Endothelial cell of umbilical vein (primary cell): ENCODE data around the gene HIVEP3. TPM values are rescaled to one million over a fixed set of nuclear protein-coding genes. Genes with fewer than 3 reads are reported as not detected.

Experiments used
- BruUV-seq: library from RNA; stranded (reverse); fragments of 400-500 nt; replicated peaks from 2 replicates; lab custom pipeline; 2021; lab: Mats Ljungman, UMichigan
- CTCF ChIA-PET: fragments of 300-600, 350-600 bp; sonication (Branson Sonifier 250); formaldehyde crosslinking; loops from one replicate; lab custom pipeline; 2021; ENCODE audit warnings: antibody characterized with exemption, inconsistent platforms; lab: Charles Lee
- POLR2A ChIA-PET: fragments of 300-600, 350-600 bp; sonication (Branson Sonifier 250); formaldehyde crosslinking; loops from one replicate; lab custom pipeline; 2021; ENCODE audit warnings: antibody characterized with exemption, inconsistent platforms; lab: Charles Lee
- DNase-seq: peaks from one replicate; pipeline ENCODE4 v3.0.0-alpha.2; 2011; ENCODE audit warnings: low read depth, low spot score
- FAIRE-seq: peaks from 2 replicates; lab custom pipeline; 2011; peaks lifted over from hg19 to GRCh38; lab: Jason Lieb, UNC
- H2AFZ ChIP-seq: 2 replicates; pipeline ENCODE4 v1.6.0; 2012; ENCODE audit warnings: low read depth, low read length, control low read depth, inconsistent platforms
- H3K27ac ChIP-seq: 2 replicates; pipeline ENCODE4 v1.5.1; 2011; ENCODE audit warnings: low read depth, mild to moderate bottlenecking, control low read depth, low read length, moderate library complexity; ENCODE audit not compliant: insufficient read depth
- H3K27me3 ChIP-seq, 2 experiments: 2 replicates each; pipeline versions ENCODE4 v1.6.0 to v1.6.1; 2011; ENCODE audit warnings: low read length in 2 of 2, mixed read lengths in 1 of 2; ENCODE audit not compliant: control insufficient read depth in 2 of 2, insufficient read depth in 2 of 2
- H3K36me3 ChIP-seq, 2 experiments: 2 replicates in 1 of 2; 3 replicates in 1 of 2; pipeline ENCODE4 v1.5.1; 2011; ENCODE audit warnings: low read length in 2 of 2, mild to moderate bottlenecking in 1 of 2, moderate library complexity in 1 of 2; ENCODE audit not compliant: control insufficient read depth in 2 of 2, insufficient read depth in 2 of 2; ENCODE audit errors: extremely low read depth in 1 of 2
- H3K4me1 ChIP-seq: 3 replicates; pipeline ENCODE4 v1.5.1; 2011; ENCODE audit warnings: mild to moderate bottlenecking, low read length; ENCODE audit not compliant: control insufficient read depth, insufficient read depth; ENCODE audit errors: extremely low read depth
- H3K4me2 ChIP-seq: 2 replicates; pipeline ENCODE4 v1.6.1; 2011; ENCODE audit warnings: low read length, control low read depth, mixed read lengths; ENCODE audit not compliant: insufficient read depth
- H3K4me3 ChIP-seq, 3 experiments: fragments of 200-600 bp in 1 of 3; sonication (generic), shearing (Covaris generic) in 1 of 3; replicated peaks in 1 of 3; 2 replicates each; pipeline ENCODE4 v1.5.1; 2011 to 2016; ENCODE audit warnings: control low read depth in 3 of 3, low read length in 3 of 3, mild to moderate bottlenecking in 2 of 3, inconsistent platforms in 1 of 3, low read depth in 1 of 3, moderate library complexity in 1 of 3; ENCODE audit not compliant: insufficient read depth in 1 of 3
- H3K79me2 ChIP-seq: 2 replicates; pipeline ENCODE4 v1.6.0; 2012; ENCODE audit warnings: low read length, inconsistent platforms; ENCODE audit not compliant: control insufficient read depth, insufficient read depth
- H3K9ac ChIP-seq: replicated peaks from 2 replicates; pipeline ENCODE3; 2011; ENCODE audit warnings: low read length, control low read depth; ENCODE audit not compliant: insufficient read depth; ENCODE audit errors: extremely low read depth
- H3K9me1 ChIP-seq: replicated peaks from 3 replicates; pipeline ENCODE4 v1.6.0; 2011; ENCODE audit warnings: mild to moderate bottlenecking, low read length; ENCODE audit not compliant: control insufficient read depth, insufficient read depth; ENCODE audit errors: extremely low read depth
- H3K9me3 ChIP-seq: replicated peaks from 2 replicates; pipeline ENCODE4 v1.5.1; 2012; ENCODE audit warnings: low read length, inconsistent platforms; ENCODE audit not compliant: control insufficient read depth, insufficient read depth
- H4K20me1 ChIP-seq: replicated peaks from 2 replicates; pipeline ENCODE3; 2011; ENCODE audit warnings: mild to moderate bottlenecking, low read length; ENCODE audit not compliant: control insufficient read depth, insufficient read depth; ENCODE audit errors: extremely low read depth
- EZH2 ChIP-seq: IDR thresholded peaks from 2 replicates; pipeline ENCODE4 v1.6.1; 2012; ENCODE audit warnings: borderline replicate concordance, low read depth, mild to moderate bottlenecking, moderate library complexity, low read length, inconsistent platforms; ENCODE audit not compliant: severe bottlenecking
- FOS ChIP-seq: IDR thresholded peaks from 2 replicates; pipeline ENCODE4 v1.6.1; 2011; ENCODE audit warnings: mild to moderate bottlenecking, low read length, moderate library complexity, borderline replicate concordance; ENCODE audit not compliant: insufficient read depth
- GATA2 ChIP-seq: IDR thresholded peaks from 2 replicates; pipeline ENCODE4 v1.7.0; 2011; ENCODE audit warnings: low read depth, mild to moderate bottlenecking, moderate library complexity, mixed read lengths, low read length; ENCODE audit not compliant: insufficient read length, insufficient read depth
- JUN ChIP-seq: IDR thresholded peaks from 2 replicates; pipeline ENCODE4 v1.6.1; 2011; ENCODE audit warnings: borderline replicate concordance, low read depth; ENCODE audit not compliant: insufficient read length, insufficient read depth
- MYC ChIP-seq: IDR thresholded peaks from one replicate; pipeline ENCODE4 v1.6.1; 2011; ENCODE audit warnings: mild to moderate bottlenecking, low read depth, low read length
- POLR2A ChIP-seq: IDR thresholded peaks from 2 replicates; pipeline ENCODE4 v1.6.1; 2012; ENCODE audit warnings: low read depth, mild to moderate bottlenecking, control low read depth, low read length
- POLR2AphosphoS5 ChIP-seq: IDR thresholded peaks from 2 replicates; pipeline ENCODE4 v1.6.1; 2012; ENCODE audit warnings: low read depth, mild to moderate bottlenecking, control low read depth, low read length, moderate library complexity; ENCODE audit not compliant: insufficient read depth
- dilution Hi-C: fragments of 300-500 bp; cut with MboI; formaldehyde crosslinking; loops from one replicate; pipeline ENCODE4 v1.15.0; 2019; ENCODE audit warnings: low sequenced_read_pairs; ENCODE audit not compliant: extremely low pct_ligation_motif_present
- intact Hi-C: fragments of 100-400 bp; cut with micrococcal nuclease; formaldehyde crosslinking; loops from one replicate; pipeline ENCODE4 v1.10.0; 2022
- polyA plus RNA-seq, 4 experiments: library from polyadenylated mRNA; depleted of rRNA in 3 of 4; stranded (reverse) in 3 of 4; unstranded in 1 of 4; fragments of >200 nt; gene quantifications; 2 replicates each; pipeline versions ENCODE4 v1.2.1 to v1.2.3, GENCODE V29; 2011 to 2012; ENCODE audit warnings: missing spikeins in 1 of 4
- total RNA-seq: library from RNA; stranded (reverse); gene quantifications from 2 replicates; pipeline ENCODE4 v1.2.3, GENCODE V29; 2021
- TF ChIP-seq, protein P1 (sequence below), 2 donors: IDR thresholded peaks; 1 replicate in 1 of 2; 2 replicates in 1 of 2; pipeline ENCODE4 v1.5.1; 2011; ENCODE audit warnings: low read length in 2 of 2, mild to moderate bottlenecking in 2 of 2, moderate library complexity in 2 of 2, control low read depth in 1 of 2, inconsistent platforms in 1 of 2, low read depth in 1 of 2; ENCODE audit not compliant: insufficient read depth in 1 of 2; ENCODE audit errors: extremely low read depth in 1 of 2
- TF ChIP-seq, protein P2 (sequence below): IDR thresholded peaks from 2 replicates; pipeline ENCODE4 v1.6.1; 2011; ENCODE audit not compliant: insufficient read depth, insufficient read length

The HIVEP3 gene
- total and polyA plus RNA-seq, 2 donors (not counting 3 experiments of a cell fraction or from before 2014, with no cell fraction given) = 3.4 to 4.0 TPM

DNA sequence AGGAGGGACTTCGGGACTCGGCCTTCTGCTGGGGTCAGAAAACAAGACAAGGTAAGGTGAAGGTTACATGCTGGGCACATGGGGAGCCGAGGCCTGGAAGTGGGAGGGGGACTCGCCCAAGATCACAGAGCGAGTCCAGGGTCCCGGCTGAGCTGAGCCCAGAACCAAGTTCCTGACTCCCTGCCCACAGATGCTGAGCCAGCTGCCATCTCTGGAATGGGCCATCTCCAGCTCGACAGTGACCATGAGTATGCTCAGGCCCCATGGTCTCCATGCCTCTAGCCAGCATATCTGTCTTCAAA, 407.5 kb downstream of the HIVEP3 start:
- Histone ChIP-seq H4K20me1 (no peaks in the 10 kb centered on the region), H3K27me3 (no peaks in the 10 kb centered on the region), H3K36me3 (no peaks in the 10 kb centered on the region), H3K4me2 (no peak overlapping the region), H3K4me1 (peaks cover under 1% of the 10 kb centered on the region), H3K9ac (no peak overlapping the region), H2AFZ (no peak overlapping the region), H3K79me2 (no peaks in the 10 kb centered on the region), H3K27ac (no peak overlapping the region), H3K9me1 (no peaks in the 10 kb centered on the region), H3K9me3 (no peaks in the 10 kb centered on the region), H3K4me3 (no peak overlapping the region)
- TF ChIP-seq, protein P1, sequence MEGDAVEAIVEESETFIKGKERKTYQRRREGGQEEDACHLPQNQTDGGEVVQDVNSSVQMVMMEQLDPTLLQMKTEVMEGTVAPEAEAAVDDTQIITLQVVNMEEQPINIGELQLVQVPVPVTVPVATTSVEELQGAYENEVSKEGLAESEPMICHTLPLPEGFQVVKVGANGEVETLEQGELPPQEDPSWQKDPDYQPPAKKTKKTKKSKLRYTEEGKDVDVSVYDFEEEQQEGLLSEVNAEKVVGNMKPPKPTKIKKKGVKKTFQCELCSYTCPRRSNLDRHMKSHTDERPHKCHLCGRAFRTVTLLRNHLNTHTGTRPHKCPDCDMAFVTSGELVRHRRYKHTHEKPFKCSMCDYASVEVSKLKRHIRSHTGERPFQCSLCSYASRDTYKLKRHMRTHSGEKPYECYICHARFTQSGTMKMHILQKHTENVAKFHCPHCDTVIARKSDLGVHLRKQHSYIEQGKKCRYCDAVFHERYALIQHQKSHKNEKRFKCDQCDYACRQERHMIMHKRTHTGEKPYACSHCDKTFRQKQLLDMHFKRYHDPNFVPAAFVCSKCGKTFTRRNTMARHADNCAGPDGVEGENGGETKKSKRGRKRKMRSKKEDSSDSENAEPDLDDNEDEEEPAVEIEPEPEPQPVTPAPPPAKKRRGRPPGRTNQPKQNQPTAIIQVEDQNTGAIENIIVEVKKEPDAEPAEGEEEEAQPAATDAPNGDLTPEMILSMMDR (IDR thresholded peaks at IDR 0.05; ENCODE audit: extremely low read depth in 1 of 2, insufficient read depth in 1 of 2, low read depth in 1 of 2, low read length in 2 of 2) = no peak
- no peak for TF ChIP-seq POLR2AphosphoS5
- no peak for TF ChIP-seq JUN
- TF ChIP-seq, protein P2, sequence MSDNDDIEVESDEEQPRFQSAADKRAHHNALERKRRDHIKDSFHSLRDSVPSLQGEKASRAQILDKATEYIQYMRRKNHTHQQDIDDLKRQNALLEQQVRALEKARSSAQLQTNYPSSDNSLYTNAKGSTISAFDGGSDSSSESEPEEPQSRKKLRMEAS = no peak
- no peak for TF ChIP-seq MYC
- no peak for TF ChIP-seq FOS
- TF ChIP-seq EZH2 = no peak
- no peak for TF ChIP-seq POLR2A
- TF ChIP-seq GATA2 = no peak
- DNase-seq (no peak), FAIRE-seq (no peak)
- intact Hi-C loops = no loop called here
- dilution Hi-C loops = no loop called here
- CTCF ChIA-PET = no interaction called here
- POLR2A ChIA-PET = no interaction called here
- BruUV-seq = no TSS peak
